OCI-LY7 (cell line): ENCODE results near the gene YTHDC1.

ENCODE experiments used
- EZH2phosphoT487 ChIP-seq: fragments of 200-600 bp; sonication (generic); IDR thresholded peaks from 2 replicates; pipeline ENCODE4 v1.6.1; 2018; ENCODE audit warnings: low read depth, borderline replicate concordance, mild to moderate bottlenecking, mixed run types, antibody characterized with exemption, low read length, moderate library complexity, mixed read lengths
- TF ChIP-seq, protein P1 (sequence below): fragments of 200-600 bp; sonication (generic); conservative IDR thresholded peaks from 2 replicates; pipeline ENCODE4 v1.5.1; 2014; ENCODE audit warnings: mild to moderate bottlenecking, antibody characterized with exemption, low read length, moderate library complexity, mixed read lengths

GRCh38 chr4:68277627-68278026 is 72.3 kb downstream of the YTHDC1 start:
- TF ChIP-seq, protein P1, sequence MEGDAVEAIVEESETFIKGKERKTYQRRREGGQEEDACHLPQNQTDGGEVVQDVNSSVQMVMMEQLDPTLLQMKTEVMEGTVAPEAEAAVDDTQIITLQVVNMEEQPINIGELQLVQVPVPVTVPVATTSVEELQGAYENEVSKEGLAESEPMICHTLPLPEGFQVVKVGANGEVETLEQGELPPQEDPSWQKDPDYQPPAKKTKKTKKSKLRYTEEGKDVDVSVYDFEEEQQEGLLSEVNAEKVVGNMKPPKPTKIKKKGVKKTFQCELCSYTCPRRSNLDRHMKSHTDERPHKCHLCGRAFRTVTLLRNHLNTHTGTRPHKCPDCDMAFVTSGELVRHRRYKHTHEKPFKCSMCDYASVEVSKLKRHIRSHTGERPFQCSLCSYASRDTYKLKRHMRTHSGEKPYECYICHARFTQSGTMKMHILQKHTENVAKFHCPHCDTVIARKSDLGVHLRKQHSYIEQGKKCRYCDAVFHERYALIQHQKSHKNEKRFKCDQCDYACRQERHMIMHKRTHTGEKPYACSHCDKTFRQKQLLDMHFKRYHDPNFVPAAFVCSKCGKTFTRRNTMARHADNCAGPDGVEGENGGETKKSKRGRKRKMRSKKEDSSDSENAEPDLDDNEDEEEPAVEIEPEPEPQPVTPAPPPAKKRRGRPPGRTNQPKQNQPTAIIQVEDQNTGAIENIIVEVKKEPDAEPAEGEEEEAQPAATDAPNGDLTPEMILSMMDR: no peak
- no peak for TF ChIP-seq EZH2phosphoT487
